HL-60 (cell line): ENCODE measurements around the gene ZNF140.
A peak's percentile ranks its signal among the peaks of the same experiment; 100 is the strongest.

Experiments
- GABPA ChIP-seq: IDR thresholded peaks from 2 replicates; pipeline ENCODE4 v1.6.1; 2012; ENCODE audit warnings: low read depth
- POLR2AphosphoS5 ChIP-seq: IDR thresholded peaks from 2 replicates; pipeline ENCODE4 v1.6.1; 2012; ENCODE audit warnings: low read depth
- REST ChIP-seq: IDR thresholded peaks from 2 replicates; pipeline ENCODE4 v1.6.1; 2012; ENCODE audit warnings: low read depth; ENCODE audit not compliant: insufficient replicate concordance
- SPI1 ChIP-seq: IDR thresholded peaks from 2 replicates; pipeline ENCODE4 v1.6.1; 2012; ENCODE audit warnings: low read depth, mild to moderate bottlenecking, borderline replicate concordance
- TF ChIP-seq, protein P1 (sequence below): IDR thresholded peaks from one replicate; pipeline ENCODE4 v1.5.1; 2011; ENCODE audit warnings: low read length, control low read depth, inconsistent platforms; ENCODE audit not compliant: insufficient read depth

- TF ChIP-seq, protein P1, sequence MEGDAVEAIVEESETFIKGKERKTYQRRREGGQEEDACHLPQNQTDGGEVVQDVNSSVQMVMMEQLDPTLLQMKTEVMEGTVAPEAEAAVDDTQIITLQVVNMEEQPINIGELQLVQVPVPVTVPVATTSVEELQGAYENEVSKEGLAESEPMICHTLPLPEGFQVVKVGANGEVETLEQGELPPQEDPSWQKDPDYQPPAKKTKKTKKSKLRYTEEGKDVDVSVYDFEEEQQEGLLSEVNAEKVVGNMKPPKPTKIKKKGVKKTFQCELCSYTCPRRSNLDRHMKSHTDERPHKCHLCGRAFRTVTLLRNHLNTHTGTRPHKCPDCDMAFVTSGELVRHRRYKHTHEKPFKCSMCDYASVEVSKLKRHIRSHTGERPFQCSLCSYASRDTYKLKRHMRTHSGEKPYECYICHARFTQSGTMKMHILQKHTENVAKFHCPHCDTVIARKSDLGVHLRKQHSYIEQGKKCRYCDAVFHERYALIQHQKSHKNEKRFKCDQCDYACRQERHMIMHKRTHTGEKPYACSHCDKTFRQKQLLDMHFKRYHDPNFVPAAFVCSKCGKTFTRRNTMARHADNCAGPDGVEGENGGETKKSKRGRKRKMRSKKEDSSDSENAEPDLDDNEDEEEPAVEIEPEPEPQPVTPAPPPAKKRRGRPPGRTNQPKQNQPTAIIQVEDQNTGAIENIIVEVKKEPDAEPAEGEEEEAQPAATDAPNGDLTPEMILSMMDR: no peak
- no peak for TF ChIP-seq REST
- TF ChIP-seq POLR2AphosphoS5: no peak
- peak; percentile 72 for TF ChIP-seq SPI1
- TF ChIP-seq GABPA: no peak
These were observed 42.5 kb upstream of the ZNF140 start for GRCh38 chr12:133038118-133038709.
